Measurements from ENCODE around the gene CRMP1. TPM values are rescaled to one million over a fixed set of nuclear protein-coding genes. Genes with fewer than 3 reads are reported as not detected.
A peak's percentile ranks its signal among the peaks of the same experiment; 100 is the strongest.
"Not testable (repeated sequence)": the region's sequence is repeated elsewhere in the genome, so short reads cannot be mapped to it uniquely, and the experiment has no call there.

Gene CRMP1
- total and polyA plus RNA-seq, 7 donors = under 0.01 to 6.4 (median 4.2) TPM; not detected in 1

GRCh38 chr4:5845035-5845905 lies 47.6 kb downstream of the CRMP1 start:
- H3K4me3 ChIP-seq = no peak overlapping the region
- intact Hi-C loops (cut with DNase I) = no loop called here
- H3K36me3 ChIP-seq = no peaks in the 10 kb centered on the region
- peaks cover 0 to 31% (median 22%) of the 10 kb centered on the region in 4 donors for H3K4me1 ChIP-seq
- peak overlapping the region in 2 of 4 donors; percentile 32 to 50 for H3K27ac ChIP-seq
- 57 to 69% methylated on average over 13 of the region's 13 CpGs for WGBS, 2 donors
- TF ChIP-seq EP300 (IDR thresholded peaks at IDR 0.05) (no peak), CTCF (IDR thresholded peaks at IDR 0.05) (no peak), POLR2A (IDR thresholded peaks at IDR 0.05) (no peak), POLR2AphosphoS5 (IDR thresholded peaks at IDR 0.05) (no peak)
- no peaks in the 10 kb centered on the region for H3K9me3 ChIP-seq
- DNase-seq = no peak
- no peaks in the 10 kb centered on the region for H3K27me3 ChIP-seq

DNA sequence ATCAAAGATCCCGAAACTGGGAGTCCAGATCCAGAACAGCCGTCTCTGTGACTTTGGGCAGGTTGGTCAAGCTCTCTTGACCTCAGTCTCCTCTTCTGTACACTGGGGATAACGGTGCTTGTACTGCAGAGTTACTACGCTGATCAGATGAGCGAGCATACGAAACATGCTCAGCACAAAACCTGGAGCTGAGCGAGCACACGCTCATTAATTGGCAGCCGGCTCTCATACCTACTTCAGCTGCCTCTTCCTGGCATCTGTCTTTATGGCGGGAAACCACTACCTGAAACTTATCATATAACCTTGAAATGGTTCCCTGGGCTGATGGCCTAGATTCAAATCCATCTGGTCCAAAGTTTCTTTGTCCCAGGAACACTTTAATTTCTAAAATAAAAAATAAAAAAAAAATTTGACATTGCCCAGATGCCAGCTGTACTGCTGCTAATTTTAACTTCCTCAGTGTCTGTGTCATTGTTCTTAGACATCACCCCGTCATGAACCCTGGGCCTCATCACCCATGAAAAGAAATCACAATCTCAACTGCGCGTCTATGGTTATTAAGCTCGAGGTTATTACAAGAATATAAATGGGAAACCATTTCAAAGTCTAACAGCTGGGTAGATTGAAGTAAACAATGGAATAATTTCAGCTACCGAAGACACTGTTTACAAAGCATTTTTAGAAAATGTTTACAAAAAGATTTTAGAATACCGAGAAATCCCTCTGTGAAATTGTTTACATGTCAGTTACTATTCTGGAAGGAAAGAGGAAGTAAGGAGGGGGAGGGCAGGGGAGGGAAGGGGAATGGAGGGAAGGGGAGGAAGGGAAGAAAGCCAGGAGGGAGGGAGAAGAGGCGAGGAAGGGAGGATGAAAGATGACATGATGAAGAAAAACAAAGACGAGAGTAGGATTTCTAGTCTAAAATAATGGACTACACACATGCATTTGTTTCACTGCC lies 49.0 kb downstream of the CRMP1 start:
- TF ChIP-seq EP300 (IDR thresholded peaks at IDR 0.05) = no peak
- peak in 3 of 4 donors; percentile 13 to 56 (median 42) for TF ChIP-seq POLR2AphosphoS5 (IDR thresholded peaks at IDR 0.05)
- WGBS, 2 donors = 62 to 71% methylated on average over 18 of the region's 18 CpGs
- intact Hi-C loops (cut with DNase I) = no loop called here
- H3K9me3 ChIP-seq = no peaks in the 10 kb centered on the region
- no peak overlapping the region for H3K4me3 ChIP-seq
- peaks cover 0 to 41% (median 28%) of the 10 kb centered on the region in 4 donors for H3K4me1 ChIP-seq
- no peaks in the 10 kb centered on the region for H3K27me3 ChIP-seq
- H3K27ac ChIP-seq = peak overlapping the region in 2 of 4 donors; percentile 32 to 50
- no peak for DNase-seq
- H3K36me3 ChIP-seq = no peaks in the 10 kb centered on the region

GRCh38 chr4:5842456-5842855 lies 50.4 kb downstream of the CRMP1 start:
- H3K36me3 ChIP-seq = no peaks in the 10 kb centered on the region
- no peaks in the 10 kb centered on the region for H3K27me3 ChIP-seq
- no peak for TF ChIP-seq EP300 (IDR thresholded peaks at IDR 0.05)
- no peak for TF ChIP-seq CTCF (IDR thresholded peaks at IDR 0.05)
- TF ChIP-seq POLR2AphosphoS5 (IDR thresholded peaks at IDR 0.05) = no peak
- no peak for TF ChIP-seq POLR2A (IDR thresholded peaks at IDR 0.05)
- no peak for DNase-seq
- no peak overlapping the region for H3K4me3 ChIP-seq
- H3K27ac ChIP-seq = no peak overlapping the region
- 88 to 92% methylated on average over 4 of the region's 4 CpGs for WGBS, 2 donors
- H3K9me3 ChIP-seq = no peaks in the 10 kb centered on the region
- peaks cover 0 to 41% (median 28%) of the 10 kb centered on the region in 4 donors for H3K4me1 ChIP-seq
- intact Hi-C loops (cut with DNase I) = no loop called here

DNA sequence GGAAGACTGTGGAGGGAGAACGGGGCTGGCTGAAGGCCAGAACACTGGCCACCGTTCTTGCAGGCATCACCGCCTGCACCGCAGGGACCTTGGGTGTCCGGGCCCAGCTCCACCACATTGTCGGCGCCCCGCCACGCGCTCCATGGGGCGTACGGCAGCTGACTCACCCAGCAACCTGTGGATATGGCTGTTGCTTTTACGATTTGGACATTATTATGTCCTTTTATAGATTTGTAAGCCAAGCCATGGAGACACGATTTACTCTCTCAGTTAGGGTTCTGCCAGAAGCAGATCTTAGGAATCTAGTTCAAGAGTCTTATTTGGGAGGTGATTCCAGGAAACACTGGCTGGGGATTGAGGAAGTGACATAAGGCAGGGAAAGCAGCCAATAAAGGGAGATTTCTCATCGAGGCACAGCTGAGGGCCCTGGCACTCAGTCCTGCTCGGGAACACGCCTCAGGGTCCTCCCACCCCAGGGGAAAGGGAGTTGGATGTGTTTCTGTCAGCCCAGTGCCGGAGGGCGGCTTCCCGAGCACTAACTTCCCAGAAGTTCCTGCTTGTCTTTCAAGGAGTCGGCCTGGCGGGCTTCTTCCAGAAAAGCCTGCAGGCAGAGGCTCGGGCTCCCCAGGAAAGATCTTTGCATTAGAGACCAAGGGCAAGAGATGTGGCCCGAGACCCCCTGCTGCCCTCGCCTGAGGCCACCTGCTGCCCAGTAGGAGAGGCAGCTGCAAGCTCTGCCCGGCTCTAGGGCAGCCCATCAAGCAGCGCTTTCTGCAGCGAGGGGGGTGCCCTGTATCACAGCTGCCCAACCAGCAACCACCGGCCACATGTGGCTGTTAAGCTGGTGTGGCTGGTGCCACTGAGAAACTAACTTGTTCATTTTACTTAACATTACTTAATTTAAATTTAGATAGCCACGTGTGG lies 52.9 kb downstream of the CRMP1 start:
- Histone ChIP-seq H3K9me3 (no peaks in the 10 kb centered on the region), H3K36me3 (no peaks in the 10 kb centered on the region), H3K4me3 (peak overlapping the region in 2 of 4 donors; percentile 2 to 17), H3K27me3 (no peaks in the 10 kb centered on the region), H3K4me1 (peaks cover 0 to 35% (median 23%) of the 10 kb centered on the region in 4 donors), H3K27ac (peak overlapping the region; percentile 20 to 73 (median 50))
- TF ChIP-seq POLR2AphosphoS5 (IDR thresholded peaks at IDR 0.05) (peak in 3 of 4 donors; percentile 48 to 62 (median 50)), POLR2A (IDR thresholded peaks at IDR 0.05) (no peak)
- WGBS, 2 donors = 71 to 73% methylated on average over 30 of the region's 30 CpGs
- intact Hi-C loops (cut with DNase I) = no loop called here
- peak; percentile 86 for DNase-seq

DNA sequence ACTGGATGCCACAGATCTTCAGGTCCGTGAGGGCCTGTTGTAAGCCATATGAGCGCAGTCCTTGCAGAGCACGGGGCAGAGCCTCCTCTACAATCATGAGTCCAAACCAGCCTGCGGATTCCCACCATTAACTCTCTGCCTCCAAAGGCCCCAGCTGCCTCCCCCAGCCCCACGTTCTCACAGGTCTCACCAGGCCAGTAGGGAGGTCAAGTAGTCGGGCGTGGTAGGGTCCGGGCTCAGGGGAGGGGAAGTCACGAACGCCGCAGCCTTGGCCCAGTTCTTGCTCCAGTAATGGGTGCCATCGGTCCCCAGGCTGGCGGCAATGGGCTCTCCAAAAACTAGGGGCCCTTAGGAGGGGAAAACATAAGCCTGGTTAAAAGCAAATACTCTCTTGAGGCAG lies 53.6 kb downstream of the CRMP1 start:
- Histone ChIP-seq H3K27me3 (no peaks in the 10 kb centered on the region), H3K4me3 (no peak overlapping the region), H3K4me1 (peaks cover 0 to 28% (median 16%) of the 10 kb centered on the region in 4 donors), H3K27ac (peak overlapping the region; percentile 20 to 73 (median 50)), H3K36me3 (no peaks in the 10 kb centered on the region), H3K9me3 (no peaks in the 10 kb centered on the region)
- DNase-seq = no peak
- intact Hi-C loops (cut with DNase I) = no loop called here
- WGBS, 2 donors = 84 to 86% methylated on average over 13 of the region's 13 CpGs
- TF ChIP-seq CTCF (IDR thresholded peaks at IDR 0.05) (no peak), POLR2A (IDR thresholded peaks at IDR 0.05) (no peak), EP300 (IDR thresholded peaks at IDR 0.05) (no peak)

- peaks cover 0 to 15% (median 10%) of the 10 kb centered on the region in 4 donors for H3K4me1 ChIP-seq
- H3K9me3 ChIP-seq; intact Hi-C loops (cut with DNase I); H3K36me3 ChIP-seq; H3K27ac ChIP-seq; H3K27me3 ChIP-seq; DNase-seq; H3K4me3 ChIP-seq: not testable (repeated sequence)
- WGBS, 2 donors = 86 to 90% methylated on average over 6 of the region's 6 CpGs
Measured at GRCh38 chr4:5837483-5837882, 55.4 kb downstream of the CRMP1 start.
